ENCODE results near the gene TRAPPC2L. TPM values are rescaled to one million over a fixed set of nuclear protein-coding genes. Genes with fewer than 3 reads are reported as not detected.

TRAPPC2L gene
- total RNA-seq, 1 donor from 2014 or later = 95.1 TPM

GRCh38 chr16:88853325-88853941 is 3.5 kb upstream of the TRAPPC2L start:
- no peaks in the 10 kb centered on the region for H3K36me3 Mint-ChIP-seq (ENCODE audit: low read depth)
- no peak for DNase-seq (ENCODE audit: low read depth, low spot score)
- no peaks in the 10 kb centered on the region for H3K27me3 Mint-ChIP-seq (ENCODE audit: low read depth)
- H3K4me3 Mint-ChIP-seq = peak overlapping the region; percentile 51
- TF ChIP-seq CTCF (conservative IDR thresholded peaks at IDR 0.05) = no peak
- H3K9me3 Mint-ChIP-seq = no peaks in the 10 kb centered on the region
- no peak overlapping the region for H3K27ac Mint-ChIP-seq (ENCODE audit: unreplicated experiment)
- H3K4me1 Mint-ChIP-seq = peaks cover 15% of the 10 kb centered on the region

- H3K27ac Mint-ChIP-seq (ENCODE audit: unreplicated experiment) = no peak overlapping the region
- TF ChIP-seq CTCF (conservative IDR thresholded peaks at IDR 0.05) = no peak
- H3K4me1 Mint-ChIP-seq = peaks cover 15% of the 10 kb centered on the region
- no peak for DNase-seq (ENCODE audit: low read depth, low spot score)
- peak overlapping the region; percentile 74 for H3K4me3 Mint-ChIP-seq
- no peaks in the 10 kb centered on the region for H3K27me3 Mint-ChIP-seq (ENCODE audit: low read depth)
- H3K9me3 Mint-ChIP-seq = no peaks in the 10 kb centered on the region
- no peaks in the 10 kb centered on the region for H3K36me3 Mint-ChIP-seq (ENCODE audit: low read depth)
Observed at GRCh38 chr16:88854306-88855111, 2.4 kb upstream of the TRAPPC2L start.

- no peak for TF ChIP-seq CTCF (conservative IDR thresholded peaks at IDR 0.05)
- Mint-ChIP-seq H3K9me3 (no peaks in the 10 kb centered on the region), H3K36me3 (ENCODE audit: low read depth) (no peaks in the 10 kb centered on the region), H3K4me1 (peaks cover 15% of the 10 kb centered on the region), H3K4me3 (peak overlapping the region; percentile 74), H3K27ac (ENCODE audit: unreplicated experiment) (no peak overlapping the region), H3K27me3 (ENCODE audit: low read depth) (no peaks in the 10 kb centered on the region)
- no peak for DNase-seq (ENCODE audit: low read depth, low spot score)
Observed at GRCh38 chr16:88855176-88855575, 1.8 kb upstream of the TRAPPC2L start.

- no peak for TF ChIP-seq CTCF (conservative IDR thresholded peaks at IDR 0.05)
- H3K4me1 Mint-ChIP-seq = peaks cover 15% of the 10 kb centered on the region
Observed at GRCh38 chr16:88855736-88856121, 1.2 kb upstream of the TRAPPC2L start.

GRCh38 chr16:88856122-88856827 is 652 bp upstream of the TRAPPC2L start:
- Mint-ChIP-seq H3K27ac (ENCODE audit: unreplicated experiment) (no peak overlapping the region), H3K27me3 (ENCODE audit: low read depth) (no peaks in the 10 kb centered on the region), H3K4me1 (peaks cover 15% of the 10 kb centered on the region), H3K4me3 (peak overlapping the region; percentile 84), H3K36me3 (ENCODE audit: low read depth) (no peaks in the 10 kb centered on the region), H3K9me3 (no peaks in the 10 kb centered on the region)
- peak; percentile 7 for DNase-seq (ENCODE audit: low read depth, low spot score)
- TF ChIP-seq CTCF (conservative IDR thresholded peaks at IDR 0.05) = no peak

More at GRCh38 chr16:88855736-88856121, 1.2 kb upstream of the TRAPPC2L start:
- Mint-ChIP-seq H3K27me3 (ENCODE audit: low read depth) (no peaks in the 10 kb centered on the region), H3K9me3 (no peaks in the 10 kb centered on the region), H3K27ac (ENCODE audit: unreplicated experiment) (no peak overlapping the region), H3K4me3 (peak overlapping the region; percentile 84), H3K36me3 (ENCODE audit: low read depth) (no peaks in the 10 kb centered on the region)
- DNase-seq (ENCODE audit: low read depth, low spot score) = no peak
